Liver (tissue), 9 donors: ENCODE results near the gene POU2F3. TPM values are rescaled to one million over a fixed set of nuclear protein-coding genes. Genes with fewer than 3 reads are reported as not detected.

Experiments
- DNase-seq: peaks from one replicate; pipeline ENCODE4 v3.0.0-alpha.2; 2017; ENCODE audit warnings: low spot score
- H3K27ac ChIP-seq, 2 donors: one replicate each; pipeline ENCODE4 v1.7.0; 2013; ENCODE audit warnings: inconsistent platforms in 2 of 2, low read length in 2 of 2, control low read depth in 1 of 2, low read depth in 1 of 2, mild to moderate bottlenecking in 1 of 2
- H3K27me3 ChIP-seq, 4 donors: one replicate each; pipeline versions ENCODE4 v1.6.1 to v1.7.0; 2013; ENCODE audit warnings: low read length in 3 of 4, inconsistent platforms in 1 of 4, mild to moderate bottlenecking in 1 of 4, moderate library complexity in 1 of 4; ENCODE audit not compliant: control insufficient read depth in 4 of 4, insufficient read depth in 4 of 4
- H3K36me3 ChIP-seq, 4 donors: one replicate each; pipeline versions ENCODE4 v1.6.1 to v1.7.0; 2013; ENCODE audit warnings: low read length in 3 of 4, mild to moderate bottlenecking in 3 of 4, low read depth in 1 of 4, moderate library complexity in 1 of 4; ENCODE audit not compliant: control insufficient read depth in 4 of 4, insufficient read depth in 3 of 4
- H3K4me1 ChIP-seq, 4 donors: one replicate each; pipeline versions ENCODE4 v1.6.1 to v1.7.0; 2013; ENCODE audit warnings: low read length in 3 of 4, mild to moderate bottlenecking in 3 of 4, moderate library complexity in 1 of 4; ENCODE audit not compliant: control insufficient read depth in 4 of 4, insufficient read depth in 4 of 4
- H3K4me3 ChIP-seq, 3 donors: one replicate each; pipeline versions ENCODE4 v1.6.1 to v1.7.0; 2013; ENCODE audit warnings: low read length in 3 of 3, control low read depth in 1 of 3, low read depth in 1 of 3, mild to moderate bottlenecking in 1 of 3
- H3K9ac ChIP-seq, 2 donors: one replicate each; pipeline ENCODE4 v1.7.0; 2013; ENCODE audit warnings: low read length in 2 of 2, mild to moderate bottlenecking in 2 of 2, moderate library complexity in 2 of 2, control low read depth in 1 of 2, low read depth in 1 of 2
- H3K9me3 ChIP-seq, 4 donors: one replicate each; pipeline versions ENCODE4 v1.6.1 to v1.7.0; 2013; ENCODE audit warnings: low read length in 3 of 4; ENCODE audit not compliant: control insufficient read depth in 4 of 4
- ATF3 ChIP-seq: IDR thresholded peaks from 2 replicates; pipeline ENCODE4 v1.6.1; 2016; ENCODE audit warnings: antibody characterized with exemption
- EGR1 ChIP-seq, 2 donors: IDR thresholded peaks; 2 replicates each; pipeline ENCODE4 v1.6.1; 2016 to 2018; ENCODE audit warnings: antibody characterized with exemption in 2 of 2, low read depth in 2 of 2
- FOXA1 ChIP-seq: IDR thresholded peaks from 2 replicates; pipeline ENCODE4 v1.6.1; 2016; ENCODE audit warnings: antibody characterized with exemption
- FOXA2 ChIP-seq: IDR thresholded peaks from 2 replicates; pipeline ENCODE4 v1.6.1; 2016; ENCODE audit warnings: antibody characterized with exemption
- GABPA ChIP-seq, 2 donors: IDR thresholded peaks in 1 of 2; conservative IDR thresholded peaks in 1 of 2; 2 replicates each; pipeline ENCODE4 v1.6.1; 2016; ENCODE audit warnings: antibody characterized with exemption in 2 of 2, mild to moderate bottlenecking in 1 of 2, moderate library complexity in 1 of 2
- HNF4A ChIP-seq, 2 donors: conservative IDR thresholded peaks; 2 replicates each; pipeline ENCODE4 v1.6.1; 2016; ENCODE audit warnings: antibody characterized with exemption in 2 of 2, mild to moderate bottlenecking in 2 of 2
- HNF4G ChIP-seq: IDR thresholded peaks from 2 replicates; pipeline ENCODE4 v1.6.1; 2016; ENCODE audit warnings: antibody characterized with exemption
- JUND ChIP-seq, 2 donors: IDR thresholded peaks; 2 replicates each; pipeline ENCODE4 v1.6.1; 2016; ENCODE audit warnings: antibody characterized with exemption in 2 of 2
- NR2F2 ChIP-seq: IDR thresholded peaks from 2 replicates; pipeline ENCODE4 v1.6.1; 2016; ENCODE audit warnings: antibody characterized with exemption
- RAD21 ChIP-seq, 2 donors: IDR thresholded peaks; 2 replicates each; pipeline ENCODE4 v1.6.1; 2016; ENCODE audit warnings: antibody characterized with exemption in 2 of 2, mild to moderate bottlenecking in 2 of 2
- RXRA ChIP-seq, 2 donors: IDR thresholded peaks; 2 replicates each; pipeline ENCODE4 v1.6.1; 2017 to 2018; ENCODE audit warnings: antibody characterized with exemption in 2 of 2, mild to moderate bottlenecking in 1 of 2
- SP1 ChIP-seq: IDR thresholded peaks from 2 replicates; pipeline ENCODE4 v1.6.1; 2018; ENCODE audit warnings: antibody characterized with exemption, mild to moderate bottlenecking
- TAF1 ChIP-seq: conservative IDR thresholded peaks from 2 replicates; pipeline ENCODE4 v1.6.1; 2016; ENCODE audit warnings: antibody characterized with exemption, mild to moderate bottlenecking
- YY1 ChIP-seq: IDR thresholded peaks from 2 replicates; pipeline ENCODE4 v1.6.1; 2016; ENCODE audit warnings: antibody characterized with exemption, mild to moderate bottlenecking
- ZBTB33 ChIP-seq: IDR thresholded peaks from 2 replicates; pipeline ENCODE4 v1.6.1; 2016; ENCODE audit warnings: antibody characterized with exemption
- WGBS: extraction: QIAGEN DNeasy Blood & Tissue Kit; methylation state at CpG from one replicate; pipeline ENCODE4 v1.1.7; 2013; 5-methylcytosine and 5-hydroxymethylcytosine counted together
- polyA plus RNA-seq, 2 donors: library from polyadenylated mRNA; stranded (reverse) in 1 of 2; unstranded in 1 of 2; fragments of 200-250 nt in 1 of 2; fragments of >200 nt in 1 of 2; fragmentation: Nextera tagmentation in 1 of 2; extraction: Ambion mirVana in 1 of 2; gene quantifications; one replicate each; pipeline versions ENCODE4 v1.2.1 to v1.2.3, GENCODE V29; 2013 to 2015
- total RNA-seq, 2 donors: library from RNA; depleted of rRNA; stranded (reverse); fragments of >200 nt; gene quantifications; one replicate each; pipeline ENCODE4 v1.2.3, GENCODE V29; 2014
- TF ChIP-seq, protein P1 (sequence below): fragments of 150-350 bp; IDR thresholded peaks from 2 replicates; pipeline ENCODE4 v1.5.1; 2017; ENCODE audit warnings: improper control_type of control experiment, low read depth, low read length; ENCODE audit not compliant: missing input control
- TF ChIP-seq, protein P2 (sequence below): IDR thresholded peaks from 2 replicates; pipeline ENCODE4 v1.6.1; 2016; ENCODE audit warnings: antibody characterized with exemption, mild to moderate bottlenecking
- TF ChIP-seq, protein P3 (sequence below): IDR thresholded peaks from 2 replicates; pipeline ENCODE4 v1.6.1; 2016; ENCODE audit warnings: antibody characterized with exemption
- donor health status: healthy.
- donor health status: healthy.
- donor health status: healthy.
- donor health status: healthy.
- donor health status: healthy.

POU2F3 gene
- total and polyA plus RNA-seq, 4 donors: not detected

DNA sequence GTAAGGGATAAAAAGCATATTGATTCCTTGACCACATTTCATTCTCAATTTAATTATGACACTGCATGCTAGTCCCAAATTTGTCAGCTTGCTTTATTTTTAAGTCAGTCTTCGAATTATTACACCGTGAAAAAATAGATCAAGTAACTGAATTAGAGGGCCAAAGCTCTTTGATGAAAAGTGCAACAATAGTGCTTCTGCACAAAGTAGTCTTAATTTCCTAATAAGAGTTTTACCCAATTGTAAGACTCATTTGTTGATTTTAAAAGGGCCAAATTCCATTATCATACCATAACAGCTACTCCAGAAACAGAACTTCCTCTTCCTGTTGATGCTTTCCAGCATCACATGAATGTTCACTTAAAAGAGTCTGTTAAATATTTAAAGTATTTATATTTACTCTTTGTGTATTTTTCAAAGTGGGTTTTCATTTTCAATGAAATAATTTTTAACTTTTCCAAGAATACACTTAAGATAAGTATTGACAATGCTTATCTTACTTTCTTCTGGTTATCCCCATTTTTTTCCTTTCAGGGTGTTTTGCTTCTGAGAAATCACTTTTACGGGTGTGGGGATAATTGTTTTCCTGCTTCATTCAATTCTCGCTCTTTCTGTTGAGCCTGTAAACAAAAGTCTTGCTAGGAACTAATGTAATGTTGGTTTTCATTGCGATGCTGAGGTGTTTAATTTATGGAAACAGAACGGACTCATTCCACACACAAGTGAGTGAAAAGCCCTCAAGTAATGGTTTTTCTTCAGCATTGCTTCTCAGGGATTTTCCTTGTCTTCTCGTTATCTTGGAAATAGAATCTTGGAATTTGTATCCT lies 98.4 kb downstream of the POU2F3 start:
- WGBS: 12% methylated on average over 7 of the region's 7 CpGs
- Histone ChIP-seq H3K27me3 (no peaks in the 10 kb centered on the region), H3K27ac (peak overlapping the region; percentile 89 to 94)

DNA sequence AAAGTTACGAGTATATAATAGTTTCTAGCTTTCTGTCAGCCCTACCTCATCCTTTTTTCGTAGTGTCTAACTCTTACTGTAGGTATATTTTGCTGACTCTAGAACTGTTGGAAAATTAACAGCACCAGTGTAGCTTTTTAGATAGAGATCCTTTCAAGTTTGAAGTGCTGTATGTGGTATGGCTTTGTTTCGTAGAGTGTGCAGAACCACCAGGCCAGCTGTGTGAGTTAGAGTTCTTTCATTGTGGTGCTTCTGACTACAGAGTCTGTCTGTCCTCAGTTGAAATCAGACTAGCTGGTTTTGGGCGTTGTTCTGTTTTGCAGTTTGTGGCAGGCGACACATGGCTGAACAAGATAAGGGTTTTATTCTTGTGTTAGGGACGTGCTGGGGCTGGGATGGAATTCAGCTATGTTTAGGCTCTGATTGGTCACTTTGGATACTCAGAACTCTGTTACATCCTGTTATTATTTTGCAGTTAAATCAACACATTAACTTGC lies 99.5 kb downstream of the POU2F3 start:
- peaks cover 5 to 34% (median 16%) of the 10 kb centered on the region in 4 donors for H3K4me1 ChIP-seq
- no peaks in the 10 kb centered on the region for H3K36me3 ChIP-seq
- DNase-seq: peak; percentile 65
- H3K27ac ChIP-seq: peak overlapping the region; percentile 63 to 81
- no peaks in the 10 kb centered on the region for H3K9me3 ChIP-seq
- H3K27me3 ChIP-seq: no peaks in the 10 kb centered on the region
- TF ChIP-seq NR2F2 (no peak), GABPA (IDR thresholded peaks at IDR 0.05 in 1 of 2, conservative IDR thresholded peaks at IDR 0.05 in 1 of 2) (no peak), RAD21 (IDR thresholded peaks at IDR 0.05) (peak; percentile 3 to 47), YY1 (peak; percentile 23), ZBTB33 (no peak), ATF3 (no peak), FOXA2 (no peak), HNF4A (conservative IDR thresholded peaks at IDR 0.05) (no peak), TAF1 (peak; percentile 40), RXRA (IDR thresholded peaks at IDR 0.05) (peak in 1 of 2 donors; percentile 18), SP1 (peak; percentile 36), HNF4G (no peak), FOXA1 (no peak), EGR1 (IDR thresholded peaks at IDR 0.05; ENCODE audit: low read depth in 2 of 2) (no peak), JUND (IDR thresholded peaks at IDR 0.05) (no peak)
- TF ChIP-seq, protein P1, sequence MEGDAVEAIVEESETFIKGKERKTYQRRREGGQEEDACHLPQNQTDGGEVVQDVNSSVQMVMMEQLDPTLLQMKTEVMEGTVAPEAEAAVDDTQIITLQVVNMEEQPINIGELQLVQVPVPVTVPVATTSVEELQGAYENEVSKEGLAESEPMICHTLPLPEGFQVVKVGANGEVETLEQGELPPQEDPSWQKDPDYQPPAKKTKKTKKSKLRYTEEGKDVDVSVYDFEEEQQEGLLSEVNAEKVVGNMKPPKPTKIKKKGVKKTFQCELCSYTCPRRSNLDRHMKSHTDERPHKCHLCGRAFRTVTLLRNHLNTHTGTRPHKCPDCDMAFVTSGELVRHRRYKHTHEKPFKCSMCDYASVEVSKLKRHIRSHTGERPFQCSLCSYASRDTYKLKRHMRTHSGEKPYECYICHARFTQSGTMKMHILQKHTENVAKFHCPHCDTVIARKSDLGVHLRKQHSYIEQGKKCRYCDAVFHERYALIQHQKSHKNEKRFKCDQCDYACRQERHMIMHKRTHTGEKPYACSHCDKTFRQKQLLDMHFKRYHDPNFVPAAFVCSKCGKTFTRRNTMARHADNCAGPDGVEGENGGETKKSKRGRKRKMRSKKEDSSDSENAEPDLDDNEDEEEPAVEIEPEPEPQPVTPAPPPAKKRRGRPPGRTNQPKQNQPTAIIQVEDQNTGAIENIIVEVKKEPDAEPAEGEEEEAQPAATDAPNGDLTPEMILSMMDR: no peak
- TF ChIP-seq, protein P2, sequence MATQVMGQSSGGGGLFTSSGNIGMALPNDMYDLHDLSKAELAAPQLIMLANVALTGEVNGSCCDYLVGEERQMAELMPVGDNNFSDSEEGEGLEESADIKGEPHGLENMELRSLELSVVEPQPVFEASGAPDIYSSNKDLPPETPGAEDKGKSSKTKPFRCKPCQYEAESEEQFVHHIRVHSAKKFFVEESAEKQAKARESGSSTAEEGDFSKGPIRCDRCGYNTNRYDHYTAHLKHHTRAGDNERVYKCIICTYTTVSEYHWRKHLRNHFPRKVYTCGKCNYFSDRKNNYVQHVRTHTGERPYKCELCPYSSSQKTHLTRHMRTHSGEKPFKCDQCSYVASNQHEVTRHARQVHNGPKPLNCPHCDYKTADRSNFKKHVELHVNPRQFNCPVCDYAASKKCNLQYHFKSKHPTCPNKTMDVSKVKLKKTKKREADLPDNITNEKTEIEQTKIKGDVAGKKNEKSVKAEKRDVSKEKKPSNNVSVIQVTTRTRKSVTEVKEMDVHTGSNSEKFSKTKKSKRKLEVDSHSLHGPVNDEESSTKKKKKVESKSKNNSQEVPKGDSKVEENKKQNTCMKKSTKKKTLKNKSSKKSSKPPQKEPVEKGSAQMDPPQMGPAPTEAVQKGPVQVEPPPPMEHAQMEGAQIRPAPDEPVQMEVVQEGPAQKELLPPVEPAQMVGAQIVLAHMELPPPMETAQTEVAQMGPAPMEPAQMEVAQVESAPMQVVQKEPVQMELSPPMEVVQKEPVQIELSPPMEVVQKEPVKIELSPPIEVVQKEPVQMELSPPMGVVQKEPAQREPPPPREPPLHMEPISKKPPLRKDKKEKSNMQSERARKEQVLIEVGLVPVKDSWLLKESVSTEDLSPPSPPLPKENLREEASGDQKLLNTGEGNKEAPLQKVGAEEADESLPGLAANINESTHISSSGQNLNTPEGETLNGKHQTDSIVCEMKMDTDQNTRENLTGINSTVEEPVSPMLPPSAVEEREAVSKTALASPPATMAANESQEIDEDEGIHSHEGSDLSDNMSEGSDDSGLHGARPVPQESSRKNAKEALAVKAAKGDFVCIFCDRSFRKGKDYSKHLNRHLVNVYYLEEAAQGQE: no peak
- TF ChIP-seq, protein P3, sequence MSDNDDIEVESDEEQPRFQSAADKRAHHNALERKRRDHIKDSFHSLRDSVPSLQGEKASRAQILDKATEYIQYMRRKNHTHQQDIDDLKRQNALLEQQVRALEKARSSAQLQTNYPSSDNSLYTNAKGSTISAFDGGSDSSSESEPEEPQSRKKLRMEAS: peak; percentile 51
- peak overlapping the region; percentile 38 to 99 (median 96) for H3K4me3 ChIP-seq
- peak overlapping the region; percentile 18 to 91 for H3K9ac ChIP-seq
- 15% methylated on average over 6 of the region's 6 CpGs for WGBS

More for the DNA sequence above, 98.4 kb downstream of the POU2F3 start:
- Histone ChIP-seq H3K9ac (peak overlapping the region; percentile 18 to 91), H3K36me3 (no peaks in the 10 kb centered on the region), H3K9me3 (no peaks in the 10 kb centered on the region), H3K4me3 (peak overlapping the region; percentile 82 to 99 (median 96)), H3K4me1 (peaks cover 2 to 23% (median 7%) of the 10 kb centered on the region in 4 donors)
- no peak for DNase-seq
- TF ChIP-seq TAF1 (no peak), NR2F2 (no peak), HNF4A (conservative IDR thresholded peaks at IDR 0.05) (no peak), HNF4G (no peak), GABPA (IDR thresholded peaks at IDR 0.05 in 1 of 2, conservative IDR thresholded peaks at IDR 0.05 in 1 of 2) (peak in 1 of 2 donors; percentile 23)
- TF ChIP-seq, protein P1: no peak
